Gastrocnemius medialis (tissue), 4 donors: ENCODE data around the gene CA12.

Experiments used
- CTCF ChIP-seq, 5 experiments: fragments of 450-650 bp in 3 of 5; fragments of 200-600 bp in 2 of 5; sonication (generic) in 2 of 5; IDR thresholded peaks in 4 of 5; conservative IDR thresholded peaks in 1 of 5; 1 replicate in 4 of 5; 2 replicates in 1 of 5; pipeline ENCODE4 v1.5.1; 2016 to 2019; ENCODE audit warnings: antibody characterized with exemption in 5 of 5, mild to moderate bottlenecking in 3 of 5, moderate library complexity in 3 of 5
- POLR2A ChIP-seq, 2 donors: fragments of 450-650 bp; IDR thresholded peaks; one replicate each; pipeline ENCODE4 v1.6.1; 2017; ENCODE audit warnings: antibody characterized with exemption in 2 of 2, mild to moderate bottlenecking in 2 of 2, moderate library complexity in 2 of 2

- no peak for TF ChIP-seq CTCF (IDR thresholded peaks at IDR 0.05 in 4 of 5, conservative IDR thresholded peaks at IDR 0.05 in 1 of 5)
- no peak for TF ChIP-seq POLR2A (IDR thresholded peaks at IDR 0.05)
Measured at GRCh38 chr15:63276342-63277037, 105.2 kb downstream of the CA12 start.
